Measurements from ENCODE around the gene GIGYF2. TPM values are rescaled to one million over a fixed set of nuclear protein-coding genes. Genes with fewer than 3 reads are reported as not detected.

The GIGYF2 gene
- polyA plus RNA-seq, 1 of the 3 experiments (the other 2 are of a cell fraction): 12.8 TPM

DNA sequence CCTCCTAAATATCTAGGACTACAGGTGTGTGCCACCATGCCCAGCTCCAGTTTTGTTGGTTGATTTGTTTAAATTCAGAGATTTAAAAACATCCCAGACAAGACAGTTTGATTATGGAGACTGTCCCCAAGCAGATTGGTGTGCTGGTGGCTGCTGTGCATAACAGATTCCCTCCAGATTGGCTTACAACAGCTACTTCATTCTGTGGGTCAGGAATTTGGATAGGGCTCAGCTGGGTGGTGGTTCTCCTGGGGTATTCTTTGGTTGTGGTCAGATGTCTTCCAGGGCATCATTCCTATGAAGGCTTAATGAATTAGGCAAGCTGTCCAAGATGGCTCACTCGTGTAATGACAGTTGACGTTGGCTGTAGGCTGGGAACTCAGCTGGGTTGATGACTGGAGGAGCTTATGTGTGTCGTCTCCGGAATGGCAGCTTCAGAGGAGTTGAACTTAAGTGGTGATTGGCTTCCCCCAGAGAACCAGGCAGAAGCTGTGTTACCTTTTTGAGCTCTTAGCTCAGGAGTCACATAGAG is 162.3 kb downstream of the GIGYF2 start (continued):
- TF ChIP-seq, protein P1, sequence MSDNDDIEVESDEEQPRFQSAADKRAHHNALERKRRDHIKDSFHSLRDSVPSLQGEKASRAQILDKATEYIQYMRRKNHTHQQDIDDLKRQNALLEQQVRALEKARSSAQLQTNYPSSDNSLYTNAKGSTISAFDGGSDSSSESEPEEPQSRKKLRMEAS (IDR thresholded peaks at IDR 0.05; ENCODE audit: low read depth): no peak
- TF ChIP-seq TAF1 (IDR thresholded peaks at IDR 0.05; ENCODE audit: borderline replicate concordance, low read depth, low read length) (no peak), RFX5 (IDR thresholded peaks at IDR 0.05; ENCODE audit: low read length) (no peak), RCOR1 (IDR thresholded peaks at IDR 0.05; ENCODE audit: low read length) (no peak), FOXJ3 (CRISPR knock-in tag; IDR thresholded peaks at IDR 0.05) (no peak)

DNA sequence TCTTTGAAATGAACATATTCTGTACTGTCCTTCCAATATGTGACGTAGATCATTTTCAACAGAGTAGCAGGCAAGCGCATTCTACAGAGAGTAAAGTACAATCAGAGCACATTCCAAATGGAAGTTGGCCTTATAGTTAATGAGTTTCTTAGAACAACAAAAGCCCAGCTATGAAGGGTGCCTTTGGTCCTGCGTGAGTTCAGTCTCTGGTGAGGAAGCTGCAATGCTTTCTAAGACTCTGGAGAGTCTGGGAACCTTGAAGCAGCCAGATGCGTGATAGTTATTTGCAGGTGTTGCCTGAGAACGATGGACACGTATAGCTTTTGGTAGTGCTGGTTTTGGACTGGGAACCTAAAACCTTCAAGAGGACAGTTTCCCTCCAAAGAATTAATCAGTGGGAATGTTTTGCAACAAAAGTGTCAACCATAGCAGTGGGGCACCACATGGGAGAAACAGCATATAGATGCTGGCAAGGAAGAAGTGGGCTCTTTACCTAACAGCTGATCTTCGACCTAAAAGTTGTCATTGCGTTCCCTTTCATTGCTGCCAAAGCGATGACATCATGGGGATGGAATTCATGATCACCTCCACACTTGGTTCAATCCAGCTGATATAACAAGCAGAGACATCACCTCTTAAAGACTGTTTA is 163.6 kb downstream of the GIGYF2 start:
- Histone ChIP-seq H3K9me2 (no peaks in the 10 kb centered on the region), H3K4me1 (ENCODE audit: control insufficient read depth in 1 of 2, insufficient read depth in 2 of 2, low read depth in 1 of 2, low read length in 1 of 2) (no peaks in the 10 kb centered on the region), H3K27me3 (ENCODE audit: insufficient read depth) (no peaks in the 10 kb centered on the region), H3K4me2 (no peak overlapping the region), H2AFZ (ENCODE audit: low read depth) (no peak overlapping the region), H3K4me3 (ENCODE audit: low read depth in 2 of 2, low read length in 1 of 2) (no peak overlapping the region), H3K79me2 (ENCODE audit: insufficient read depth) (no peaks in the 10 kb centered on the region), H3F3A (replicated peaks; ENCODE audit: insufficient read depth) (no peaks in the 10 kb centered on the region), H3K36me3 (replicated peaks in 1 of 2; ENCODE audit: control insufficient read depth in 1 of 2, insufficient read depth in 2 of 2, low read length in 1 of 2) (peaks cover 17 to 39% of the 10 kb centered on the region in 2 experiments), H3K9me3 (no peaks in the 10 kb centered on the region), H3K9ac (no peak overlapping the region), H4K20me1 (ENCODE audit: insufficient read depth) (no peaks in the 10 kb centered on the region), H3K27ac (ENCODE audit: low read depth in 2 of 2, low read length in 1 of 2) (no peak overlapping the region)
- WGBS (ENCODE audit: low lambda C conversion rate): 97% methylated on average over 9 of the region's 9 CpGs
- no peak for DNase-seq
- ChIA-PET POLR2A (no interaction called here), CTCF (interaction anchor here (1.0 kb wide), 1 partner anchor 113 kb away, joined by 3 read pairs; no protein-coding TSS in a partner anchor)
- TF ChIP-seq NFIC (IDR thresholded peaks at IDR 0.05; ENCODE audit: borderline replicate concordance) (no peak), SMC3 (IDR thresholded peaks at IDR 0.05; ENCODE audit: low read depth, low read length) (no peak), TEAD4 (IDR thresholded peaks at IDR 0.05; ENCODE audit: borderline replicate concordance, insufficient read depth) (no peak), MEF2A (IDR thresholded peaks at IDR 0.05; ENCODE audit: borderline replicate concordance, low read depth) (no peak), EP300 (IDR thresholded peaks at IDR 0.05; ENCODE audit: borderline replicate concordance in 1 of 2, low read depth in 1 of 2, low read length in 1 of 2) (no peak), ZBTB33 (IDR thresholded peaks at IDR 0.05; ENCODE audit: borderline replicate concordance, low read depth) (no peak), MXI1 (IDR thresholded peaks at IDR 0.05; ENCODE audit: low read depth, low read length) (no peak), TAF1 (IDR thresholded peaks at IDR 0.05; ENCODE audit: borderline replicate concordance, low read depth, low read length) (no peak)
- TF ChIP-seq, protein P1 (IDR thresholded peaks at IDR 0.05; ENCODE audit: low read depth): no peak
